ENCODE measurements around the gene CACNB4.

- TF ChIP-seq, protein P1, sequence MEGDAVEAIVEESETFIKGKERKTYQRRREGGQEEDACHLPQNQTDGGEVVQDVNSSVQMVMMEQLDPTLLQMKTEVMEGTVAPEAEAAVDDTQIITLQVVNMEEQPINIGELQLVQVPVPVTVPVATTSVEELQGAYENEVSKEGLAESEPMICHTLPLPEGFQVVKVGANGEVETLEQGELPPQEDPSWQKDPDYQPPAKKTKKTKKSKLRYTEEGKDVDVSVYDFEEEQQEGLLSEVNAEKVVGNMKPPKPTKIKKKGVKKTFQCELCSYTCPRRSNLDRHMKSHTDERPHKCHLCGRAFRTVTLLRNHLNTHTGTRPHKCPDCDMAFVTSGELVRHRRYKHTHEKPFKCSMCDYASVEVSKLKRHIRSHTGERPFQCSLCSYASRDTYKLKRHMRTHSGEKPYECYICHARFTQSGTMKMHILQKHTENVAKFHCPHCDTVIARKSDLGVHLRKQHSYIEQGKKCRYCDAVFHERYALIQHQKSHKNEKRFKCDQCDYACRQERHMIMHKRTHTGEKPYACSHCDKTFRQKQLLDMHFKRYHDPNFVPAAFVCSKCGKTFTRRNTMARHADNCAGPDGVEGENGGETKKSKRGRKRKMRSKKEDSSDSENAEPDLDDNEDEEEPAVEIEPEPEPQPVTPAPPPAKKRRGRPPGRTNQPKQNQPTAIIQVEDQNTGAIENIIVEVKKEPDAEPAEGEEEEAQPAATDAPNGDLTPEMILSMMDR (IDR thresholded peaks at IDR 0.05; ENCODE audit: low read length): no peak
- TF ChIP-seq EZH2 (IDR thresholded peaks at IDR 0.05; ENCODE audit: borderline replicate concordance, low read length): no peak
Observed at GRCh38 chr2:152088006-152088405, 10.8 kb downstream of the CACNB4 start.
